ENCODE measurements around the gene CAMK1D.

DNA sequence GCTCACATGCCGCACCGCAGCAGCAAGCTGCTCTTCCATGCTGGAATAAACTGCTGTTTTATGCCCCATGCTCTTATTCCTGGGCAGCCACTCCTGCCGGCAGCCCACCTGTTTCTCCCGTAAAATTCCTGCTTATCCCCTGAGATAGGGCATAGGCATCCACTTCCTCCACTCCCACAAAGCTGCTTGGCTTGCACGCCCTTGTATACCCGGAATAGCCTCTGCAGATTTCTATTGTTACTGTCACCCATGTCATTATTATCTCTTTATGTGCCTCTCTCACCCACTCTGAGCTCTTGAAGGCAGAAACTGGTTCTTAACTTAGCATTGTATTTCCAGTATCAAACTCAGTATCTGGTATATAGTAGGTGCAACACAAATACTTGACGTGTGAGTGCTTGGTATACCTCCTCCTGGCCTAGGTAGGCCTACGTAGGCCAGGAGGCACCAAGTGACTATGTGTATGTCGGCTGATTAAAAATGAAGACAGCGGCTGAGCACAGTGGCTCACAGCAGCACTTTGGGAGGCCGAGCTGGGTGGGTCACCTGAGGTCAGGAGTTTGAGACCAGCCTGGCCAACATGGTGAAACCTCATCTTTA lies 458.8 kb downstream of the CAMK1D start:
- TF ChIP-seq, protein P1, sequence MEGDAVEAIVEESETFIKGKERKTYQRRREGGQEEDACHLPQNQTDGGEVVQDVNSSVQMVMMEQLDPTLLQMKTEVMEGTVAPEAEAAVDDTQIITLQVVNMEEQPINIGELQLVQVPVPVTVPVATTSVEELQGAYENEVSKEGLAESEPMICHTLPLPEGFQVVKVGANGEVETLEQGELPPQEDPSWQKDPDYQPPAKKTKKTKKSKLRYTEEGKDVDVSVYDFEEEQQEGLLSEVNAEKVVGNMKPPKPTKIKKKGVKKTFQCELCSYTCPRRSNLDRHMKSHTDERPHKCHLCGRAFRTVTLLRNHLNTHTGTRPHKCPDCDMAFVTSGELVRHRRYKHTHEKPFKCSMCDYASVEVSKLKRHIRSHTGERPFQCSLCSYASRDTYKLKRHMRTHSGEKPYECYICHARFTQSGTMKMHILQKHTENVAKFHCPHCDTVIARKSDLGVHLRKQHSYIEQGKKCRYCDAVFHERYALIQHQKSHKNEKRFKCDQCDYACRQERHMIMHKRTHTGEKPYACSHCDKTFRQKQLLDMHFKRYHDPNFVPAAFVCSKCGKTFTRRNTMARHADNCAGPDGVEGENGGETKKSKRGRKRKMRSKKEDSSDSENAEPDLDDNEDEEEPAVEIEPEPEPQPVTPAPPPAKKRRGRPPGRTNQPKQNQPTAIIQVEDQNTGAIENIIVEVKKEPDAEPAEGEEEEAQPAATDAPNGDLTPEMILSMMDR (IDR thresholded peaks at IDR 0.05) = no peak
- TF ChIP-seq POLR2A (IDR thresholded peaks at IDR 0.05) = no peak
